ENCODE data around the gene NSMCE4A. TPM values are rescaled to one million over a fixed set of nuclear protein-coding genes. Genes with fewer than 3 reads are reported as not detected.

NSMCE4A gene
- total and polyA plus RNA-seq, 12 donors, result 18.2 to 58.5 (median 25.7) TPM

- TF ChIP-seq, protein P1, sequence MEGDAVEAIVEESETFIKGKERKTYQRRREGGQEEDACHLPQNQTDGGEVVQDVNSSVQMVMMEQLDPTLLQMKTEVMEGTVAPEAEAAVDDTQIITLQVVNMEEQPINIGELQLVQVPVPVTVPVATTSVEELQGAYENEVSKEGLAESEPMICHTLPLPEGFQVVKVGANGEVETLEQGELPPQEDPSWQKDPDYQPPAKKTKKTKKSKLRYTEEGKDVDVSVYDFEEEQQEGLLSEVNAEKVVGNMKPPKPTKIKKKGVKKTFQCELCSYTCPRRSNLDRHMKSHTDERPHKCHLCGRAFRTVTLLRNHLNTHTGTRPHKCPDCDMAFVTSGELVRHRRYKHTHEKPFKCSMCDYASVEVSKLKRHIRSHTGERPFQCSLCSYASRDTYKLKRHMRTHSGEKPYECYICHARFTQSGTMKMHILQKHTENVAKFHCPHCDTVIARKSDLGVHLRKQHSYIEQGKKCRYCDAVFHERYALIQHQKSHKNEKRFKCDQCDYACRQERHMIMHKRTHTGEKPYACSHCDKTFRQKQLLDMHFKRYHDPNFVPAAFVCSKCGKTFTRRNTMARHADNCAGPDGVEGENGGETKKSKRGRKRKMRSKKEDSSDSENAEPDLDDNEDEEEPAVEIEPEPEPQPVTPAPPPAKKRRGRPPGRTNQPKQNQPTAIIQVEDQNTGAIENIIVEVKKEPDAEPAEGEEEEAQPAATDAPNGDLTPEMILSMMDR (IDR thresholded peaks at IDR 0.05), result no peak
- Histone ChIP-seq H3K27ac (no peak overlapping the region), H3K36me3 (peaks cover 0 to 80% (median 21%) of the 10 kb centered on the region in 9 donors), H3K27me3 (no peaks in the 10 kb centered on the region), H3K4me1 (no peaks in the 10 kb centered on the region), H3K9me3 (no peaks in the 10 kb centered on the region), H3K4me3 (no peak overlapping the region)
- no peak for ATAC-seq
- no peak for DNase-seq
- intact Hi-C loops (cut with DNase I), result no loop called here
- 87 to 89% methylated on average over 7 of the region's 7 CpGs for WGBS, 2 donors
These were observed 18.6 kb downstream of the NSMCE4A start for GRCh38 chr10:121956111-121957061.

- Histone ChIP-seq H3K36me3 (peaks cover 0 to 38% (median 8%) of the 10 kb centered on the region in 9 donors), H3K27me3 (no peaks in the 10 kb centered on the region), H3K27ac (no peak overlapping the region), H3K4me1 (no peaks in the 10 kb centered on the region), H3K4me3 (no peak overlapping the region), H3K9me3 (no peaks in the 10 kb centered on the region)
- intact Hi-C loops (cut with DNase I), result no loop called here
- no peak for DNase-seq
- ATAC-seq, result no peak
- TF ChIP-seq, protein P1 (IDR thresholded peaks at IDR 0.05), result no peak
- WGBS, 2 donors, result 89 to 90% methylated on average over 5 of the region's 5 CpGs
These were observed 22.8 kb downstream of the NSMCE4A start for GRCh38 chr10:121952226-121952625.

GRCh38 chr10:121949451-121949850 lies 25.6 kb downstream of the NSMCE4A start:
- Histone ChIP-seq H3K4me1 (no peaks in the 10 kb centered on the region), H3K4me3 (no peak overlapping the region), H3K27me3 (no peaks in the 10 kb centered on the region), H3K36me3 (peaks cover 0 to 12% (median 3%) of the 10 kb centered on the region in 9 donors), H3K9me3 (no peaks in the 10 kb centered on the region), H3K27ac (no peak overlapping the region)
- intact Hi-C loops (cut with DNase I), result no loop called here
- ATAC-seq, result no peak
- WGBS, 2 donors, result 86 to 88% methylated on average over 3 of the region's 3 CpGs
- TF ChIP-seq, protein P1 (IDR thresholded peaks at IDR 0.05), result no peak
- DNase-seq, result no peak

DNA sequence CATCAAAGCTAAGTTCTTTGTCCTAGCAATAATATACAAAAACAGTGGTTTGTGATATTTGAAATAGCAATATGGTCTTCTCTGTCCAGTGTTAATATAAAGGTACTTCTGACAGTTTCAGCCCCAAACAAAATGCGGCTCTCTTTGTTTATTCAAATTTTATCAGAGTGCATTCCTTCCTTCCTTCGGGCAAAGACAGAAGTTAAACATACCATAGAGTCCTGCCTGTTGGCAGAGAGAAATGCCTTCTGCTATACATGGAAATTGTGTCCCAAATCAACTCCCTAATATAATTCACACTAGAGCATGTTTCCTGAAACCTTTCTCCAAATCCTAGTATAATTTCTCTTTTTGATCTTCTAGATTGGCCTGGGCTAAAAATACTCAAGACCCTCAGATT lies 26.0 kb downstream of the NSMCE4A start:
- H3K27ac ChIP-seq, result no peak overlapping the region
- H3K9me3 ChIP-seq, result no peaks in the 10 kb centered on the region
- peaks cover 0 to 8% (median 0%) of the 10 kb centered on the region in 9 donors for H3K36me3 ChIP-seq
- H3K27me3 ChIP-seq, result no peaks in the 10 kb centered on the region
- ATAC-seq, result no peak
- no peak for DNase-seq
- TF ChIP-seq, protein P1 (IDR thresholded peaks at IDR 0.05), result no peak
- intact Hi-C loops (cut with DNase I), result no loop called here
- no peak overlapping the region for H3K4me3 ChIP-seq
- WGBS, 2 donors, result 44 to 50% methylated on average over 2 of the region's 2 CpGs
- H3K4me1 ChIP-seq, result no peaks in the 10 kb centered on the region

Measured in heart right ventricle (tissue), 16 donors.